IPS-NIHi11 (cell line): ENCODE results near the gene PDGFB.
"Not testable (repeated sequence)": the region's sequence is repeated elsewhere in the genome, so short reads cannot be mapped to it uniquely, and the experiment has no call there.

Experiments used
- DNase-seq: peaks from one replicate; pipeline ENCODE4 v3.0.0; 2012; ENCODE audit warnings: mixed read lengths, low spot score

Gene PDGFB

GRCh38 chr22:39227542-39228272, 17.1 kb downstream of the PDGFB start:
- DNase-seq: no peak

- no peak for DNase-seq
Observed at GRCh38 chr22:39226353-39226752, 18.4 kb downstream of the PDGFB start.

- no peak for DNase-seq
Observed at GRCh38 chr22:39225591-39225990, 19.2 kb downstream of the PDGFB start.

- DNase-seq: no peak
Observed at GRCh38 chr22:39224550-39224949, 20.2 kb downstream of the PDGFB start.

GRCh38 chr22:39223091-39223710, 21.6 kb downstream of the PDGFB start:
- DNase-seq: no peak

- DNase-seq: no peak
Observed at GRCh38 chr22:39221999-39222686, 22.6 kb downstream of the PDGFB start.

DNA sequence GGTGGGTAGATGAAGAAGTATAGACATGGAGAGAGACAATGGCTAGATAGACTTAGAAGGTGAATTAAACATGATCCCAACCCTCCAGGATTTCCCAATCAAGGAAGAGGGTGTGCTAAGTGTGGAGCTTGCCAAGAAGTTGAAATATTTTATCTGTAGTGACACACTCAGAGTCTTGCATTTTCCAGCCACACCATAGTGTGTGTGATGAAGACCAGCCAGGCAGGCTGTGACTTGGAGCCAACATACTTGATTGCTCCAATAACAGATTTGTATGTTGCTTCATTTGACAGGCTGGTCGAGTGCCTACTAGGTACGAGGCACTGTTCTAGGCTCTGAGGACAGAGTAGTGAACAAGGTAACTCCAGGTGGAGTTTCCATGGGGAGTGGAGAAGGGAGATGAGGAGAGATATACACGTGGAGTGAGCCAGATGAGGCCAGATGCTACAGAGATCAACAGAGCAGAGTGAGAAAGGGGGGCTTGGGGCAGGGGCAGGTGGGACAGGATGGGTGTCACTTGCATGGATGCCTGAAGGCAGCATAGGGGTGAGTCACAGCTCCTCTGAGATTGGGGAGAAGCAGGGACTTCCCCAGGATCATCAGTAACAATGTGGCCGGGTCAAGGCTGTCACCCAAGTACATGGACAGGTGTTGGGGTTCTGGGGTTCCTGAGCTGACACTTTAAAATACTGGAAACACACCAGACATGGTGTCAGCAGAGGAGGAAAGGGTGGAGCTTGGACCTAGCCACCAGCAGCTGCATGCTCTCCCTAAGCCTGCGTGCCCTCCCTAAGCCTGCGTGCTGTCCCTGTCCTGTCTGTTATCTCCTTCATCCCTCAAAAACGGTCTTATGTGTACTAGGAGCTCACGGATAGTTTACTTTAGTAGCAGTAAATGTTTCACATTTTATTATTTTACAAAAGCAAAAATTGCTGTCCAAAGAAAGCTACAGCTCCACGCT, 23.6 kb downstream of the PDGFB start:
- DNase-seq: no peak

DNA sequence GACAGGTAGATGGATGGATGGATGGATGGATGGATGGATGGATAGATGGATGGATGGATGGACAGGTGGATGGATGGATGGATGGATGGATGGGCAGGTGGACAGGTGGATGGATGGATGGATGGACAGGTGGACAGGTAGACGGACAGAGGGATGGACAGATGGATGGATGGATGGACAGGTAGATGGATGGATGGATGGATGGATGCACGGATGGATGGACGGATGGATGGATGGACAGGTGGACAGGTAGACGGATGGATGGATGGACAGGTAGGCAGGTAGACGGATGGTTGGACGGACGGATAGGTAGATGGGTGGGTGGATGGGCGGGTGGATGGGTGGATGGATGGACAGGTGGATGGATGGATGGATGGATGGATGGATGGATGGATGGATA, 24.3 kb downstream of the PDGFB start:
- DNase-seq: no peak

DNA sequence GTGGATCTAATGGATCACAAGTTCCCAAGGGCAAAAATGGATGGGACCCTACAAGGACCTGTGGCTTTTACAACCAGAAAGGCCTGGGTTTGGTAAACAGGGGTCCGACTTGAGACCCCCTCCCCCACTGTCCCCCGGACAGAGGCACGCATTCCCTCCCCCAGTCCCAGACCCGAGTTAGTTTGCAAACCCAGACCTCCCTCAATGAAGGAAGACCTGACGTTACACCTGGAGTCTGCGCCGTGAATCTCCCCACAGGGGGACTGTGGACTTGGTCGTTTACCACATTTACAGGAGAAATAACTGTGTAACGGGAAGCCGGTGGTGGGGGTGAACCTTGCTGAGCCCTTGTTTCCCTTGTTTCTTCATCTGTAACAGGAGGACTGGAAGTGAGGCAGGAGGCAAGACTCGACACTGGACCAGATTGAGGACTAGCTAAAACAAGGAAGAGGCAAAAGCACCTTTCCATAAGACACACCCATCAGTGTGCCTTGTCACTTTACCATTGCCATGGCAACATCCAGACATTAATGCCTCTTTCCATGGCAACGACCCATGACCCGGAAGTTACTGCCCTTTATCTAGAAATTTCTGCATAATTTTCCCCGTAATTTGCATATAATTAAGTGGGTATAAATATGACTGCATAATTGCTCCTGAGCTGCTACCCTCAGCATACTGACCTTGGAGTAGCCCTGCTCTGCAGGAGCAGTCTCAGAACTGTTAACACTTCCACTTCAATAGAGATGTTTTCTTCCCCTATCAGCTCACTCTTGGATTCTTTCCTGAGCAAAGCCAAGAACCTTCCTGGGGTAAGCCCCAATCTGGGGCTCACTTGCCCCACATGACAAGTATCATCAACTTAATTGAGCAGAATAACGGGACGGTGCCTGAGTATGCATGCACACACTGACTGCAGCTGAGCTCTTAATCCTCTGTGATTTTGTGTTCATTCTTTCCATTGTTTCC, 25.4 kb downstream of the PDGFB start:
- DNase-seq: no peak

DNA sequence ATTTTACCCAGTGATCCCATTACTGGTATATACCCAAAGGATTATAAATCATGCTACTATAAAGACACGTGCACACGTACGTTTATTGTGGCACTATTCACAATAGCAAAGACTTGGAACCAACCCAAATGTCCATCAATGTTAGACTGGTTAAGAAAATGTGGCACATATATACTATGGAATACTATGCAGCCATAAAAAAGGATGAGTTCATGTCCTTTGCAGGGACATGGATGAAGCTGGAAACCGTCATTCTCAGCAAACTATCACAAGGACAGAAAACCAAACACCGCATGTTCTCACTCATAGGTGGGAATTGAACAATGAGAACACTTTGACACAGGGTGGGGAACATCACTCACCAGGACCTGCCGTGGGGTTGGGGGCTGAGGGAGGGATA, 26.4 kb downstream of the PDGFB start:
- DNase-seq: not testable (repeated sequence)

DNA sequence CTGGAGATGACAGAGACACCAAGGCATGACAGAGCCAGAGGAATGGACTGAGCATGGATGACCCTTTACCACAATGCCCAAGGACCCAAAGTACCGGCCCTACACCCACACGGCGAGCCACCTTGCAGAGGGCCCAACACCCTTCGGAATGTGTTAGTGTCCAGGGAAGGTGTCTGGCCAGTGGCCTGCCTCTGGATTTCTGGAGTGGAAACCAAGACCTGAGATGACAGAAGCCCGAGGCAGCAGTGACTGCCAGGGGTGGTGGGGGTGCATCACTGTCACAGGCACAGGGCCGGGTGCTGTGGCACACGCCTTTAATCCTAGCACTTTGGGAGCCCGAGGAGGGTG, 28.7 kb downstream of the PDGFB start:
- DNase-seq: no peak

GRCh38 chr22:39215426-39216142, 29.2 kb downstream of the PDGFB start:
- peak; percentile 72 for DNase-seq

DNA sequence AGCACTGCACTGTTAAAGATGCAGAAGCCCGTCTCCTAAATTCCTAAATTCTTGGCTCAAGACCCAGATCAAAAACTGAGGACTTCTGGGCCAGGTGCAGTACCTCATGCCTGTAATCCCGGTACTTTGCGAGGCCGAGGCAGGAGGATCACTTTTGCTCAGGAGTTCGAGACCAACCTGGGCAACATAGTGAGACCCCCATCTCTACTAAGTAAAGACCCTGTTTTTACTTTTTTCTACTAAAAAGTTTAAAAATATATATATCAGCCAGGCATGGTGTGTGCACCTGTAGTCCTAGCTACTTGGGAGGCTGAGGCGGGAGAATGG, 29.7 kb downstream of the PDGFB start:
- no peak for DNase-seq

DNA sequence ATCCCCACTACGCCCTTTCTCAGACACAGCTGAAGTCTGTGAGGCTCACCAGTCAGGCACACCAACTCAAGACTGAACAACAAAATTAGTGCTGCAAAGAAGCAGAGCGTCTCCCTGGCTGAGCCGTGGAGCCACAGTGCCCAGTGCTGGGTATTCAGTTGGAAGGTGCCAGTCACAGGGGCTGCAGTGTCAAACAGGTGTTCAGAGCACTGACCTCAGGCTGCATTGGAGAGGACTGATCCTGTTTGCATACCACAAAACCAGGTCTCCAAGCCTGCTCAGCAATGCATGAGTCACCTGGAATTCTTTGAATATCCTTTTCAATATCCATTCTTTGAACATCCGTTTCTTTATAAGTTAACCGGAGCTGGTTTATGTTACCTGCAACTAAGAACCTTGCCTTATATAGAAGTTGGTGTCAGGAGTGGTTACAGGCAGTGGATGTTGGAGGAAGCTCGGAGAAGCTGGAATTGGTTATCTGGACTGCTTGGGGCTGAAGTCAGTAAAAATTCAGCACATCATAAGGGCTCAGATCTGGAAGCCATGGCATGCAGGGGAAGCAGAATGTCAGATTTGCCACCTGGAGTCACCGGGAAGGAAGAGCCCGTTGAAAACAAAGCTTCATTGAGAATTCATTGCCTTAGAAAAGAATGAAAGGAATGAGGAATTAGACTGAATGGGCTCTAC, 30.3 kb downstream of the PDGFB start:
- peak; percentile 67 for DNase-seq

GRCh38 chr22:39214006-39214382, 30.8 kb downstream of the PDGFB start:
- DNase-seq: no peak

GRCh38 chr22:39212721-39213376, 31.9 kb downstream of the PDGFB start:
- no peak for DNase-seq

DNA sequence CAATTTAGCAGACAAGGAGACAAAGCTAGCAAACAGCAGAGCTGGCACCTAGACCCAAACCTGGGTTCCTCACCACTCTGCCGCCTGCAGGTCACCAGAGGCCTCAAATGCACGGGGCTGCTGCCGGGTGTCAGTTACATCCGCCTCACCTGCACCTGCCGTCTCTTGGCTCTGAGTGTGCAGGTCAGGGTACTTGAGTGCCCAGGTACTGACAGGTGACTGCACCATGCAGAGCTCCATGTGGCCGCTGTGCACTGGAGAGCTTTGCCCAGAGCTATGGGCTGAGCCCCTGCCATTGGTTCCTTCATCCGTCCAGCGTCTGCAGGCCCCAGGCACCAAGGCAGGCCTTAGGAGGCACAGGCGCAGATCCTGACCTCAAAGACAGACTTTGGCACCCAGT, 35.0 kb downstream of the PDGFB start:
- DNase-seq: no peak

DNA sequence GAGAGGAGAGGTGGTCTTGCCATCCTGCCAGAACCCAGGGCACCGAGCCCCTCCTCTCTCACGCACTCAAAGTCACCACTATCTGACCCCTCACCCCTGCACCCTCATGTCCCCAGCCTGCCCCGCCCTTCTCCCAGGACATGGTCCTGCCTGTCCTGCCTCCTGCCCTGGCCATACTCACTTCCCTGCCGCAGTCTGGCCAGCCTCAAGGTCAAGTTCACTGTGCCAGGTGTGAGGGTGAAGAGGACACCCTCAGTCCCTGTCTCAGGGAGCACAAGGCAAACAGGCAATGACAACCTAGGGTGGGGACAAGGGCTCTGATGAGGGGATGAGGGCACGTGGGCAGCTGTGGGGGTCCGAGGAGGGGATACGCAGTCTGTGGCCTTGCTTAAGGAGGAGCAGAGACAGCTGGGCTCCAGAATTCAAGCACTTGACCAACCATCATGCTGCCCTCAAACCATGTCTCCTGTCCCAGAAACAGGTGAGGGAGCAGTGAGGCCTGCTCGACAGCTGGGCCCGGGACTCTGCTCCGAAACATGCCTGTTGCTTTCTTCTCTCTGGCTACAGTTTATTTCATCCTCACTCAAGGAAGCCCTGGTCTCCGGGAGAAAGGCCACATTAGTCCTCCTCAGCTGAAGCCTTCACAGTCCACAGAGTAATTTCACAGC, 36.6 kb downstream of the PDGFB start:
- no peak for DNase-seq
